HG03354 (cell line): ENCODE data around the gene CASKIN2.
A peak's percentile ranks its signal among the peaks of the same experiment; 100 is the strongest.
"Not testable (repeated sequence)": the region's sequence is repeated elsewhere in the genome, so short reads cannot be mapped to it uniquely, and the experiment has no call there.

ENCODE experiments used
- ATAC-seq: cut with Tn5 transposase; IDR thresholded peaks from one replicate; pipeline ENCODE4 v1.9.1; 2021; ENCODE audit warnings: mild to moderate bottlenecking; ENCODE audit not compliant: unreplicated experiment, poor library complexity, severe bottlenecking

CASKIN2 gene

GRCh38 chr17:75476271-75476671 lies 39.1 kb downstream of the CASKIN2 start:
- ATAC-seq: no peak

- no peak for ATAC-seq
These were observed 39.5 kb downstream of the CASKIN2 start for GRCh38 chr17:75475851-75476250.

- ATAC-seq: no peak
These were observed 40.0 kb downstream of the CASKIN2 start for GRCh38 chr17:75475144-75475835.

GRCh38 chr17:75474736-75475135 lies 40.6 kb downstream of the CASKIN2 start:
- ATAC-seq: no peak

- no peak for ATAC-seq
These were observed 42.1 kb downstream of the CASKIN2 start for GRCh38 chr17:75473246-75473645.

GRCh38 chr17:75472119-75472518 lies 43.2 kb downstream of the CASKIN2 start:
- ATAC-seq: no peak

GRCh38 chr17:75471207-75471606 lies 44.1 kb downstream of the CASKIN2 start:
- no peak for ATAC-seq

- no peak for ATAC-seq
These were observed 46.5 kb downstream of the CASKIN2 start for GRCh38 chr17:75468779-75469373.

GRCh38 chr17:75468291-75468754 lies 47.0 kb downstream of the CASKIN2 start:
- ATAC-seq: no peak

- no peak for ATAC-seq
These were observed 50.3 kb downstream of the CASKIN2 start for GRCh38 chr17:75465039-75465438.

GRCh38 chr17:75463603-75464002 lies 51.7 kb downstream of the CASKIN2 start:
- ATAC-seq: no peak

GRCh38 chr17:75460295-75460694 lies 55.0 kb downstream of the CASKIN2 start:
- no peak for ATAC-seq

- no peak for ATAC-seq
These were observed 55.6 kb downstream of the CASKIN2 start for GRCh38 chr17:75459590-75460267.

GRCh38 chr17:75459246-75459589 lies 56.1 kb downstream of the CASKIN2 start:
- no peak for ATAC-seq

GRCh38 chr17:75457047-75457654 lies 58.2 kb downstream of the CASKIN2 start:
- no peak for ATAC-seq

GRCh38 chr17:75456417-75457046 lies 58.8 kb downstream of the CASKIN2 start, which contains the start of gene TMEM94:
TMEM94 (plus strand) TSS chr17:75456635; CDS start chr17:75471906, 15,271 bp downstream.
- ATAC-seq: peak; percentile 98

- peak; percentile 7 for ATAC-seq
These were observed 59.3 kb downstream of the CASKIN2 start for GRCh38 chr17:75456039-75456416.

GRCh38 chr17:75454672-75455071 lies 60.7 kb downstream of the CASKIN2 start:
- ATAC-seq: not testable (repeated sequence)

GRCh38 chr17:75454193-75454592 lies 61.1 kb downstream of the CASKIN2 start:
- no peak for ATAC-seq

GRCh38 chr17:75450270-75450669 lies 65.1 kb downstream of the CASKIN2 start:
- ATAC-seq: no peak
